Keratinocyte (primary cell): ENCODE measurements around the gene C1orf167. TPM values are rescaled to one million over a fixed set of nuclear protein-coding genes. Genes with fewer than 3 reads are reported as not detected.

Source experiments
- DNase-seq: peaks from one replicate; pipeline ENCODE4 v3.0.0-alpha.2; 2011; ENCODE audit warnings: low read depth, missing footprints, low spot score
- FAIRE-seq: peaks from 2 replicates; lab custom pipeline; 2011; peaks lifted over from hg19 to GRCh38; lab: Jason Lieb, UNC
- H2AFZ ChIP-seq: 2 replicates; pipeline ENCODE4 v1.6.0; 2012; ENCODE audit warnings: low read length, control low read depth, inconsistent platforms; ENCODE audit not compliant: control insufficient read depth
- H3K27ac ChIP-seq: 2 replicates; pipeline ENCODE4 v1.5.1; 2011; ENCODE audit warnings: low read length; ENCODE audit not compliant: control insufficient read depth, insufficient read depth
- H3K27me3 ChIP-seq: 3 replicates; pipeline ENCODE4 v1.6.0; 2011; ENCODE audit warnings: low read length; ENCODE audit not compliant: control insufficient read depth, insufficient read depth; ENCODE audit errors: extremely low read depth
- H3K36me3 ChIP-seq, 2 experiments: 2 replicates in 1 of 2; 3 replicates in 1 of 2; pipeline ENCODE4 v1.5.1; 2011; ENCODE audit warnings: low read length in 2 of 2, mild to moderate bottlenecking in 1 of 2; ENCODE audit not compliant: control insufficient read depth in 2 of 2, insufficient read depth in 2 of 2; ENCODE audit errors: extremely low read depth in 1 of 2
- H3K4me1 ChIP-seq: 3 replicates; pipeline ENCODE4 v1.5.1; 2011; ENCODE audit warnings: low read length; ENCODE audit not compliant: control insufficient read depth, insufficient read depth; ENCODE audit errors: extremely low read depth
- H3K4me2 ChIP-seq: 3 replicates; pipeline ENCODE4 v1.6.0; 2011; ENCODE audit warnings: low read depth, low read length; ENCODE audit not compliant: control insufficient read depth, insufficient read depth; ENCODE audit errors: extremely low read depth
- H3K4me3 ChIP-seq, 3 experiments: fragments of 200-600 bp in 1 of 3; sonication (generic) in 1 of 3; 2 replicates in 2 of 3; 3 replicates in 1 of 3; pipeline ENCODE4 v1.5.1; 2011 to 2016; ENCODE audit warnings: low read length in 3 of 3, mild to moderate bottlenecking in 3 of 3, control low read depth in 2 of 3, inconsistent platforms in 1 of 3, low read depth in 1 of 3, mixed read lengths in 1 of 3, mixed run types in 1 of 3, moderate library complexity in 1 of 3; ENCODE audit not compliant: control insufficient read depth in 2 of 3, insufficient read depth in 2 of 3; ENCODE audit errors: extremely low read depth in 1 of 3
- H3K79me2 ChIP-seq: 2 replicates; pipeline ENCODE4 v1.6.0; 2012; ENCODE audit warnings: low read length; ENCODE audit not compliant: control insufficient read depth, insufficient read depth
- H3K9ac ChIP-seq: 3 replicates; pipeline ENCODE4 v1.6.0; 2011; ENCODE audit warnings: low read length; ENCODE audit not compliant: control insufficient read depth, insufficient read depth; ENCODE audit errors: extremely low read depth
- H3K9me1 ChIP-seq: 3 replicates; pipeline ENCODE4 v1.6.0; 2011; ENCODE audit warnings: low read length; ENCODE audit not compliant: control insufficient read depth, insufficient read depth; ENCODE audit errors: extremely low read depth
- H3K9me3 ChIP-seq: 2 replicates; pipeline ENCODE4 v1.5.1; 2012; ENCODE audit warnings: low read depth, low read length; ENCODE audit not compliant: control insufficient read depth
- H4K20me1 ChIP-seq: 3 replicates; pipeline ENCODE4 v1.6.0; 2011; ENCODE audit warnings: low read length; ENCODE audit not compliant: control insufficient read depth, insufficient read depth; ENCODE audit errors: extremely low read depth
- CTCF ChIP-seq, 3 experiments: IDR thresholded peaks in 1 of 3; conservative IDR thresholded peaks in 1 of 3; optimal IDR thresholded peaks in 1 of 3; 2 replicates in 2 of 3; 3 replicates in 1 of 3; pipeline versions ENCODE3 to v1.5.1; 2011; ENCODE audit warnings: low read length in 3 of 3, mild to moderate bottlenecking in 3 of 3, moderate library complexity in 2 of 3, control low read depth in 1 of 3, inconsistent platforms in 1 of 3; ENCODE audit not compliant: insufficient read depth in 2 of 3; ENCODE audit errors: extremely low read depth in 1 of 3
- EZH2 ChIP-seq: IDR thresholded peaks from one replicate; pipeline ENCODE4 v1.6.1; 2012; ENCODE audit warnings: inconsistent platforms, mild to moderate bottlenecking, low read length, moderate library complexity
- dilution Hi-C: fragments of 300-500 bp; cut with MboI; formaldehyde crosslinking; loops from one replicate; pipeline ENCODE4 v1.7.0; 2020; ENCODE audit warnings: low sequenced_read_pairs; ENCODE audit not compliant: extremely low pct_ligation_motif_present
- polyA plus RNA-seq, 5 experiments: library from polyadenylated mRNA; depleted of rRNA in 3 of 5; stranded (reverse) in 3 of 5; stranded (forward) in 1 of 5; unstranded in 1 of 5; fragments of >200 nt; gene quantifications; 1 replicate in 1 of 5; 2 replicates in 3 of 5; 3 replicates in 1 of 5; pipeline versions ENCODE4 v1.2.1 to v1.2.3, GENCODE V29; 2011 to 2012; ENCODE audit warnings: missing spikeins in 2 of 5, low read depth in 1 of 5, low replicate concordance in 1 of 5

Gene C1orf167
- polyA plus RNA-seq, 1 donor (not counting 4 experiments of a cell fraction or from before 2014, with no cell fraction given): not detected

DNA sequence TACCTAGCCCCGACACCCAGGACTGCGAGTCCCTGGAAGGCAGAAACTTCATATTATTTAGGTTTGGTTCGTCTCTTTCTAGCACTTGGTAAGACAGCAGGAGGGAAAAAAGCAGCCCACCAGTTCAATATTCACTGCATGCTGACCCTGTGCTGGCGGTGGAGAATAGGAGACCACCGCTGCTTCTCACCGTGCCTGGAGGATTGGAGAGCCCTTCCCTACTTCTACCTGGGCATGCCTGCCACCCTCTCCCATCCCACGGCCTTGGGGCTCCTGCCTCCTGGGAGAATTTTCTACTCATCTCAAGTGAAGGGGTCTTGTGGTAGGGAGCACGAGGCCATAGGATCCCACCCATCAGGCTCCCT is 38.4 kb downstream of the C1orf167 start:
- DNase-seq: no peak
- Histone ChIP-seq H3K79me2 (no peaks in the 10 kb centered on the region), H3K4me1 (peaks cover 34% of the 10 kb centered on the region), H4K20me1 (no peaks in the 10 kb centered on the region), H2AFZ (no peak overlapping the region), H3K9me1 (no peaks in the 10 kb centered on the region), H3K9me3 (no peaks in the 10 kb centered on the region), H3K9ac (no peak overlapping the region), H3K36me3 (peaks cover 8 to 16% of the 10 kb centered on the region in 2 experiments), H3K4me3 (no peak overlapping the region), H3K27ac (no peak overlapping the region), H3K27me3 (no peaks in the 10 kb centered on the region), H3K4me2 (no peak overlapping the region)
- TF ChIP-seq EZH2 (no peak), CTCF (optimal IDR thresholded peaks at IDR 0.05 in 1 of 3, IDR thresholded peaks at IDR 0.05 in 1 of 3, conservative IDR thresholded peaks at IDR 0.05 in 1 of 3; ENCODE audit: extremely low read depth in 1 of 3, insufficient read depth in 2 of 3, low read length in 3 of 3) (no peak)
- dilution Hi-C loops: no loop called here
- FAIRE-seq: no peak

DNA sequence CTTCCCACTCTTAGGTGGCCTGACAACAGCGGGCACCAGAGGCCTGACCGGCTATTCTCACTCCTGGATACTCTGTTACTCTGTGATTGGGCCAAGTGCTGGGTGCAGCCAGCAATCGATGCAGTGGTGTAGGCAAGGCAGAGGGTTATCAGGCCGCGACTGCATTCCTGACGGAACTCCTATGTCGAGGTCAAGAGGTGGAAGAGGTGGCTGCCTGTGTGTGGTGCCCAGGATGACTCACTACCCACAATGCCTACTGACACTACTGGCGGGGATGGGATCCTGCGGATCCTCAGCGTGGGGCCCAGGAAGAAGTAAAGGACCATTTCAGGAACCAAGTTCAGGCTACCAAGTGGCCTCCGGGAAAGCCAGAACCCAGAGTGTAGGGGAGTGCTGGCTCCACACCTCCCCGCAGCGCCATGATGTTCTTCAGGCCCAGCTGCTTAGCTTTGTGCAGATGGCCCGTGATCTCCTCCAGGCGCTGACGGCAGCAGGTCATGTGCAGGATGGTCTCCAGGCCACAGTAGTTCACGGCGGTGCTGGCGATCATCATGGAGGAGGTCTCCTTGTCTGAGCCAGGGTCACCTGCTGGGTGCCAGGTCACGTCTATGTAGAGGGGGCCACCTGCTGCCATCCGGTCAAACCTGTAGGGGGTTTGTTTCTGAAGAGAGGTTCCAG is 38.9 kb downstream of the C1orf167 start:
- no peak overlapping the region for H3K4me3 ChIP-seq
- FAIRE-seq (no peak), DNase-seq (no peak)
- H3K4me1 ChIP-seq: peaks cover 34% of the 10 kb centered on the region
- no peak overlapping the region for H3K27ac ChIP-seq
- no peak overlapping the region for H3K9ac ChIP-seq
- no peaks in the 10 kb centered on the region for H3K9me1 ChIP-seq
- H3K79me2 ChIP-seq: no peaks in the 10 kb centered on the region
- no peaks in the 10 kb centered on the region for H3K27me3 ChIP-seq
- no peak for TF ChIP-seq EZH2
- TF ChIP-seq CTCF (optimal IDR thresholded peaks at IDR 0.05 in 1 of 3, IDR thresholded peaks at IDR 0.05 in 1 of 3, conservative IDR thresholded peaks at IDR 0.05 in 1 of 3; ENCODE audit: extremely low read depth in 1 of 3, insufficient read depth in 2 of 3, low read length in 3 of 3): no peak
- no peaks in the 10 kb centered on the region for H3K9me3 ChIP-seq
- H4K20me1 ChIP-seq: no peaks in the 10 kb centered on the region
- H2AFZ ChIP-seq: no peak overlapping the region
- peaks cover 8 to 15% of the 10 kb centered on the region in 2 experiments for H3K36me3 ChIP-seq
- no peak overlapping the region for H3K4me2 ChIP-seq
- dilution Hi-C loops: no loop called here
